HG03103 (cell line): ENCODE measurements around the gene SPG7.
"Not testable (repeated sequence)": the region's sequence is repeated elsewhere in the genome, so short reads cannot be mapped to it uniquely, and the experiment has no call there.

ENCODE experiments used
- ATAC-seq: cut with Tn5 transposase; IDR thresholded peaks from one replicate; pipeline ENCODE4 v1.9.1; 2021; ENCODE audit warnings: low read depth; ENCODE audit not compliant: unreplicated experiment

The SPG7 gene

GRCh38 chr16:89561142-89561883 lies 53.1 kb downstream of the SPG7 start:
- ATAC-seq = no peak

GRCh38 chr16:89561884-89562599 lies 53.8 kb downstream of the SPG7 start:
- ATAC-seq = no peak

- ATAC-seq = no peak
Measured at GRCh38 chr16:89562939-89563338, 54.7 kb downstream of the SPG7 start.

- no peak for ATAC-seq
Measured at GRCh38 chr16:89563639-89564392, 55.6 kb downstream of the SPG7 start.

GRCh38 chr16:89564476-89565255 lies 56.5 kb downstream of the SPG7 start:
- ATAC-seq = no peak

GRCh38 chr16:89565256-89565505 lies 57.0 kb downstream of the SPG7 start:
- ATAC-seq = no peak

GRCh38 chr16:89565506-89566372 lies 57.5 kb downstream of the SPG7 start:
- ATAC-seq = no peak

GRCh38 chr16:89567656-89568594 lies 59.7 kb downstream of the SPG7 start:
- no peak for ATAC-seq

- ATAC-seq = no peak
Measured at GRCh38 chr16:89569506-89570341, 61.5 kb downstream of the SPG7 start.

GRCh38 chr16:89570342-89570923 lies 62.2 kb downstream of the SPG7 start:
- ATAC-seq = no peak

GRCh38 chr16:89570983-89571598 lies 62.9 kb downstream of the SPG7 start:
- not testable (repeated sequence) for ATAC-seq

- no peak for ATAC-seq
Measured at GRCh38 chr16:89571636-89572035, 63.4 kb downstream of the SPG7 start.

GRCh38 chr16:89572073-89572484 lies 63.9 kb downstream of the SPG7 start:
- ATAC-seq = no peak

GRCh38 chr16:89572485-89573205 lies 64.4 kb downstream of the SPG7 start:
- ATAC-seq = no peak

- ATAC-seq = no peak
Measured at GRCh38 chr16:89573826-89574680, 65.8 kb downstream of the SPG7 start.
